ENCODE data around the gene ZNF678. TPM values are rescaled to one million over a fixed set of nuclear protein-coding genes. Genes with fewer than 3 reads are reported as not detected.
A peak's percentile ranks its signal among the peaks of the same experiment; 100 is the strongest.

ZNF678 gene
- total RNA-seq: 1 to 10 TPM; 2.8 to 2.9 TPM
- 8.0 TPM for polyA plus RNA-seq (2013, experiment 1 of 2)
- polyA plus RNA-seq (2013, experiment 2 of 2): 10.1 TPM
- total RNA-seq: 9.7 to 38.0 (median 24.2) reads per million in 172 experiments

DNA sequence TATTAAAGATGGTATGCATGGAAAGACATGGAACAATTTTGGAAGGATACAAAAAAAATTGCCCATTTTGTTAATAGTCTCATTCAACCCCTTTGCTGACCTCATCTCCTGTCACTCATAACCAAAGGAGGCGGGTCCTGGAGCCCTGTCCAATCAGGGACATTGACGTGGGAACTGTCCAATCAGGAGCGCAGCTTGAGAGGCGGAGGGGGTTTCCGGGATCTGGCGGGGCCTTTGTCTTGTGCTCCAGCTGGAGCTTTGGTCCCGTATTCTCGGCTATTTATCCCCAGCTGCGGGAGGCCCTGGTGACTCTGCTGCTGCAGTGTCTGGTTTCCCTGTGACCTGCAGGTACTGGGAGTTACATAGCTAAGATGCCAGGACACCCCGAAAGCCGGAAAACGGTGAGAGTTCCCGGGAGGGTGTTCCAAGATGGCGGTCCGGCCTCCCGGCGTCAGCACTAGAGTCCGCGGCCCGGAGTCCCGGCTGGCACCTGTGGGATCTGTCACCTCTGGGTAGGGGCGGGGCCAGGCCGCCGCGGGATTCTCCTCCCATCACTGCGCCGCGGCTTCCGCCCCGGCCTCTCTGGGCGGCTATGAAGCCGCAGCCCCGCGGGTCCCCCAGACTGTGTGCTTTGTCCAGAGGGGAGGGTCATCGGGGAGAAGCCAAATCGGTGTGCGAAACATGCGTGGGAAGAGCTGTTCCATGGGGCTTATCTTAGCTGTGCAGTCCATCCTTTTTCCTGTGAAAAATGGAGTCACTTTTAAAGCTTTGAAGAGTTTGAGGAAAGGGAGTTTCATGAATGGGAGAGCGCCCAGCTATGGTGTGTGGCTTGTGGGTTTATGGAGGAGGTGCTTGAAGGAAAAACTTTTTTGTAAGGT is at the start of gene ZNF678:
TSS of gene ZNF678 (plus strand) at position 233 of the 878 bp plus-strand sequence. CDS start 87,436 bp downstream, outside the sequence.
- Mint-ChIP-seq H3K27ac (peak within 1 kb of the TSS; percentile 87), H3K27me3 (peaks cover 35% of the 10 kb centered on the region), H3K4me1 (ENCODE audit: low read depth) (peaks cover 45% of the 10 kb centered on the region), H3K36me3 (ENCODE audit: low read depth) (peaks cover 14% of the 10 kb centered on the region), H3K4me3 (peak within 1 kb of the TSS; percentile 94), H3K9me3 (no peaks in the 10 kb centered on the region)
- Histone ChIP-seq H3K4me3 (ENCODE audit: low read length) (peak within 1 kb of the TSS; percentile 88), H3K9me3 (ENCODE audit: control insufficient read depth in 1 of 2, insufficient read depth in 1 of 2, low read length in 2 of 2) (peaks cover 0 to 28% of the 10 kb centered on the region in 2 experiments), H3K4me1 (ENCODE audit: insufficient read depth, low read length) (peaks cover 37% of the 10 kb centered on the region), H3K27ac (ENCODE audit: low read depth in 1 of 2, low read length in 2 of 2) (peak within 1 kb of the TSS; percentile 52 to 78), H3K36me3 (ENCODE audit: insufficient read depth, low read length) (no peaks in the 10 kb centered on the region), H3K27me3 (ENCODE audit: control insufficient read depth in 1 of 2, insufficient read depth in 2 of 2, low read length in 2 of 2) (peaks cover 15 to 34% of the 10 kb centered on the region in 2 experiments)
- ATAC-seq (ENCODE audit: poor library complexity) (peak; percentile 94), DNase-seq (peak; percentile 70 to 94 (median 80))
- CTCF ChIA-PET: interaction anchor here (0.7 to 2.6 kb wide), 2 partner anchors 21 to 25 kb away, joined by 3 to 11 read pairs; no protein-coding TSS in a partner anchor
- TF ChIP-seq, protein P1, sequence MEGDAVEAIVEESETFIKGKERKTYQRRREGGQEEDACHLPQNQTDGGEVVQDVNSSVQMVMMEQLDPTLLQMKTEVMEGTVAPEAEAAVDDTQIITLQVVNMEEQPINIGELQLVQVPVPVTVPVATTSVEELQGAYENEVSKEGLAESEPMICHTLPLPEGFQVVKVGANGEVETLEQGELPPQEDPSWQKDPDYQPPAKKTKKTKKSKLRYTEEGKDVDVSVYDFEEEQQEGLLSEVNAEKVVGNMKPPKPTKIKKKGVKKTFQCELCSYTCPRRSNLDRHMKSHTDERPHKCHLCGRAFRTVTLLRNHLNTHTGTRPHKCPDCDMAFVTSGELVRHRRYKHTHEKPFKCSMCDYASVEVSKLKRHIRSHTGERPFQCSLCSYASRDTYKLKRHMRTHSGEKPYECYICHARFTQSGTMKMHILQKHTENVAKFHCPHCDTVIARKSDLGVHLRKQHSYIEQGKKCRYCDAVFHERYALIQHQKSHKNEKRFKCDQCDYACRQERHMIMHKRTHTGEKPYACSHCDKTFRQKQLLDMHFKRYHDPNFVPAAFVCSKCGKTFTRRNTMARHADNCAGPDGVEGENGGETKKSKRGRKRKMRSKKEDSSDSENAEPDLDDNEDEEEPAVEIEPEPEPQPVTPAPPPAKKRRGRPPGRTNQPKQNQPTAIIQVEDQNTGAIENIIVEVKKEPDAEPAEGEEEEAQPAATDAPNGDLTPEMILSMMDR (IDR thresholded peaks at IDR 0.05): no peak
- intact Hi-C loops (cut with DNase I, micrococcal nuclease): loop anchor here (2.0 to 5.0 kb wide), 3 partner anchors 21 to 519 kb away; partner anchors contain the start of gene ARF1 (in 1 of the 2)
- POLR2A ChIA-PET: interaction anchor here (0.7 to 2.2 kb wide), 6 partner anchors 9 to 203 kb away, joined by 3 to 9 read pairs (median 4); no protein-coding TSS in a partner anchor

DNA sequence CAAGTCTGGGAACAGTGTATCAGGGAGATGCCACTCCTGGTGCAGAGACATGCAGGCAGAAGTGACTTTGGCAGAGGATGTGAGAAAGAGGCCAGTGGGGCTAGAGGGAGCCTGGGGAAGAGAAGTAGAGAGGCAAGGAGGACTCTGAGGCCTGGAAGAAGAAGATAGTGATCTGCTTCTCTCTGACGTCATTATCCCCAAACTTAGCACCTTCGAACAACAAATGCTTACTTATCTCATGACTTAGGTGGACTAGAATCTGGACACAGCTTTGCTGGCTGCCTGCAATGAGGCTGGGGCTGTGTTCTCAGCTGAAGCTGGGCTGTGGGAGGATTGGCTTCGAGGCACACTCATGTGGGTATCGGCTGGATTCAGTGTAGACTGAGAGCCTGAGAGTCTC is 44.5 kb upstream of the ZNF678 start:
- intact Hi-C loops (cut with DNase I, micrococcal nuclease): no loop called here
- H3K27ac Mint-ChIP-seq: no peak overlapping the region
- Histone ChIP-seq H3K27ac (ENCODE audit: low read depth in 1 of 2, low read length in 2 of 2) (no peak overlapping the region), H3K4me1 (ENCODE audit: insufficient read depth, low read length) (no peaks in the 10 kb centered on the region), H3K27me3 (ENCODE audit: control insufficient read depth in 1 of 2, insufficient read depth in 2 of 2, low read length in 2 of 2) (no peaks in the 10 kb centered on the region), H3K36me3 (ENCODE audit: insufficient read depth, low read length) (no peaks in the 10 kb centered on the region), H3K9me3 (ENCODE audit: control insufficient read depth in 1 of 2, insufficient read depth in 1 of 2, low read length in 2 of 2) (peaks cover 0 to 7% of the 10 kb centered on the region in 2 experiments), H3K4me3 (ENCODE audit: low read length) (no peak overlapping the region)
- DNase-seq: no peak
- POLR2A ChIA-PET: no interaction called here
- CTCF ChIA-PET: no interaction called here
- no peaks in the 10 kb centered on the region for H3K9me3 Mint-ChIP-seq
- no peaks in the 10 kb centered on the region for H3K36me3 Mint-ChIP-seq (ENCODE audit: low read depth)
- no peak overlapping the region for H3K4me3 Mint-ChIP-seq
- TF ChIP-seq, protein P1 (IDR thresholded peaks at IDR 0.05): no peak
- no peak for ATAC-seq (ENCODE audit: poor library complexity)
- H3K27me3 Mint-ChIP-seq: no peaks in the 10 kb centered on the region
- no peaks in the 10 kb centered on the region for H3K4me1 Mint-ChIP-seq (ENCODE audit: low read depth)

DNA sequence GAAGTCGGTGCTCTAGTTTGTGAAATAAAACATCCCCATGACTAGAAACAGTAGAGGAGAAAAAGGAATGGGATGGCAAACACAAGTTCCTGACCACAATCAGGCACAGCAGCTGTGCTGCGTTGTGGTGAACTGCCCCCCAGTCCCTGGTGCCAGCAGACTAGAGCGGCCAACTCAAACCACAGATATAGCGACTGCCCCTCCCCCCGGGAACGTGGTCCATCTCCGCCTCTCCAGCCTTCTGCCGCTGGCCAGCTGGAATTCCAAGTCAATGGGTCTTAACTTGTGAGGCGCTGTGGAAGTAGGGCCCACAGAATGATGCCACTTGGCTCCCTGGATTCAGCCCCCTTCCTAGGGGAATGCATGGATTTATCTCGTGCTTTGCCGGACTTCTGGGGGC is 41.6 kb upstream of the ZNF678 start:
- no peaks in the 10 kb centered on the region for H3K4me1 Mint-ChIP-seq (ENCODE audit: low read depth)
- Histone ChIP-seq H3K27me3 (ENCODE audit: control insufficient read depth in 1 of 2, insufficient read depth in 2 of 2, low read length in 2 of 2) (no peaks in the 10 kb centered on the region), H3K27ac (ENCODE audit: low read depth in 1 of 2, low read length in 2 of 2) (no peak overlapping the region), H3K9me3 (ENCODE audit: control insufficient read depth in 1 of 2, insufficient read depth in 1 of 2, low read length in 2 of 2) (peaks cover 0 to 7% of the 10 kb centered on the region in 2 experiments), H3K36me3 (ENCODE audit: insufficient read depth, low read length) (no peaks in the 10 kb centered on the region), H3K4me3 (ENCODE audit: low read length) (no peak overlapping the region), H3K4me1 (ENCODE audit: insufficient read depth, low read length) (no peaks in the 10 kb centered on the region)
- TF ChIP-seq, protein P1 (IDR thresholded peaks at IDR 0.05): no peak
- intact Hi-C loops (cut with DNase I, micrococcal nuclease): no loop called here
- no peak for ATAC-seq (ENCODE audit: poor library complexity)
- no peak for DNase-seq
- peaks cover 3% of the 10 kb centered on the region for H3K27me3 Mint-ChIP-seq
- H3K9me3 Mint-ChIP-seq: peaks cover 10% of the 10 kb centered on the region
- H3K4me3 Mint-ChIP-seq: no peak overlapping the region
- H3K36me3 Mint-ChIP-seq (ENCODE audit: low read depth): no peaks in the 10 kb centered on the region
- POLR2A ChIA-PET: no interaction called here
- no peak overlapping the region for H3K27ac Mint-ChIP-seq
- CTCF ChIA-PET: interaction anchor here (1.2 kb wide), 1 partner anchor 21 kb away, joined by 3 read pairs; no protein-coding TSS in a partner anchor
